Measurements from ENCODE around the gene MPPE1. TPM values are rescaled to one million over a fixed set of nuclear protein-coding genes. Genes with fewer than 3 reads are reported as not detected.
A peak's percentile ranks its signal among the peaks of the same experiment; 100 is the strongest.

Gene MPPE1
- total and polyA plus RNA-seq, 10 of the 15 experiments (the other 5 are each of a cell fraction or from before 2014, with no cell fraction given): 13.8 to 34.5 (median 27.6) TPM

DNA sequence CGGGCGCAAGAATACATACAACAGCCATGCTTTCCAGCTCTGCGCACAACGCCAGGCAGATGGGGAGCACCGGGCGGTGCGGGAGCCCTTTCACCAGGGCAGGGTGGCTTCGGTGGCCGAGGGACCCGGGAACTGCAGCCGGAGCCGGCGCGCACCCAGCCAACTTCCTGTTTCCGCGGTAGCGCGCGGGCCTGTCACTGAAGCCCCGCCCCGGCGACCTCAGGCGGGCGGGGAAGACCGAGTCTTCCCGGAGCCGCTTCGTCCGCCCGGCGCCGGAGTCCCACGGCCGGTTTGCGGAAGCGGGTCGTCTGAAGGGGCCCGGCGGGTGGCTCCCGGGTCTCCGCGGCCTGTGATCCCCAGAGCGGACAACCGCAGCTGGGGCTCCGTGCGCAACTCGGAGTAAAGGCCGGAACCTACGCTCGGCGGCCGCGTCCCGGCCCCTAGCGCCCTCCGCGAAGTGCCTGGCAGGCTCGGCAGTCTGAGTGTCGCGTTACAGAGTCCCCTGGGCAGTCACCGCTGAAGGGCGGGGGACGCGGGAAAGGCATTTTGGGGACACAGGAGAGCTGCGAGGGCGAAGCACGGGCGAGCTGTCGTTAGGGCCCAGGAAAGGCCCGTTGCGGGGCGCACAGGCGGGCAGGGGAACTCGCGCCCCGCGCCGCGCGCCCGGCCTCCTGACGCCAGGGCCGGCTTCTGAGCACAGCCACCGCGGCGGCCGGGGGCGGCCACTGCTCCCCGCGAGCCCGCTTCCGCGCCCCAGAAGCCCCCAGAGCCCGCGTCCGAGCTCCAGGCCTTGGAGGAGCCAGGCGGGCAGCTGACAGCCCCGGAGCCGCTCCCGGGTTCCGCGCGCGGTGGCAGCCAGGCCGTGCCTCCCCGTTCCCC lies at the start of gene MPPE1 (continued):
- peak; percentile 30 for TF ChIP-seq SP1 (IDR thresholded peaks at IDR 0.05; ENCODE audit: low read depth, low read length)
- TF ChIP-seq ZBTB11 (CRISPR knock-in tag; IDR thresholded peaks at IDR 0.05): no peak
- 0 out of 2 replicates have a peak, but pooled peaks have one; percentile 43 for TF ChIP-seq CHD2 (IDR thresholded peaks at IDR 0.05; ENCODE audit: borderline replicate concordance, low read depth, low read length)
- TF ChIP-seq CHD4 (IDR thresholded peaks at IDR 0.05): no peak
- TF ChIP-seq, protein P1, sequence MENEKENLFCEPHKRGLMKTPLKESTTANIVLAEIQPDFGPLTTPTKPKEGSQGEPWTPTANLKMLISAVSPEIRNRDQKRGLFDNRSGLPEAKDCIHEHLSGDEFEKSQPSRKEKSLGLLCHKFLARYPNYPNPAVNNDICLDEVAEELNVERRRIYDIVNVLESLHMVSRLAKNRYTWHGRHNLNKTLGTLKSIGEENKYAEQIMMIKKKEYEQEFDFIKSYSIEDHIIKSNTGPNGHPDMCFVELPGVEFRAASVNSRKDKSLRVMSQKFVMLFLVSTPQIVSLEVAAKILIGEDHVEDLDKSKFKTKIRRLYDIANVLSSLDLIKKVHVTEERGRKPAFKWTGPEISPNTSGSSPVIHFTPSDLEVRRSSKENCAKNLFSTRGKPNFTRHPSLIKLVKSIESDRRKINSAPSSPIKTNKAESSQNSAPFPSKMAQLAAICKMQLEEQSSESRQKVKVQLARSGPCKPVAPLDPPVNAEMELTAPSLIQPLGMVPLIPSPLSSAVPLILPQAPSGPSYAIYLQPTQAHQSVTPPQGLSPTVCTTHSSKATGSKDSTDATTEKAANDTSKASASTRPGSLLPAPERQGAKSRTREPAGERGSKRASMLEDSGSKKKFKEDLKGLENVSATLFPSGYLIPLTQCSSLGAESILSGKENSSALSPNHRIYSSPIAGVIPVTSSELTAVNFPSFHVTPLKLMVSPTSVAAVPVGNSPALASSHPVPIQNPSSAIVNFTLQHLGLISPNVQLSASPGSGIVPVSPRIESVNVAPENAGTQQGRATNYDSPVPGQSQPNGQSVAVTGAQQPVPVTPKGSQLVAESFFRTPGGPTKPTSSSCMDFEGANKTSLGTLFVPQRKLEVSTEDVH (IDR thresholded peaks at IDR 0.05; ENCODE audit: low read depth, partially characterized antibody): no peak
- no peak for TF ChIP-seq STAT3 (IDR thresholded peaks at IDR 0.05; ENCODE audit: low read depth, low read length)
- TF ChIP-seq EED (IDR thresholded peaks at IDR 0.05; ENCODE audit: low read depth): peak; percentile 30; the same call in 1 of the 2 replicates
- peak; percentile 53; the same call in 1 of the 2 replicates for TF ChIP-seq TCF7 (IDR thresholded peaks at IDR 0.05; ENCODE audit: borderline replicate concordance)
- TF ChIP-seq ZSCAN29 (IDR thresholded peaks at IDR 0.05): no peak
- TF ChIP-seq FOXK2 (IDR thresholded peaks at IDR 0.05): no peak; the same call in 1 of the 2 replicates
- TF ChIP-seq SREBF1 (IDR thresholded peaks at IDR 0.05; ENCODE audit: low read length): no peak
- TF ChIP-seq MTA2 (IDR thresholded peaks at IDR 0.05; ENCODE audit: low read depth): no peak
- TF ChIP-seq SPI1 (IDR thresholded peaks at IDR 0.05; ENCODE audit: borderline replicate concordance, insufficient read depth, low read depth, low read length): peak; percentile 74
- peak; percentile 67; the same call in 1 of the 2 replicates for TF ChIP-seq TAF1 (IDR thresholded peaks at IDR 0.05; ENCODE audit: borderline replicate concordance, low read depth, low read length)
- TF ChIP-seq ESRRA (IDR thresholded peaks at IDR 0.05; ENCODE audit: low read length): no peak
- TF ChIP-seq, protein P2, sequence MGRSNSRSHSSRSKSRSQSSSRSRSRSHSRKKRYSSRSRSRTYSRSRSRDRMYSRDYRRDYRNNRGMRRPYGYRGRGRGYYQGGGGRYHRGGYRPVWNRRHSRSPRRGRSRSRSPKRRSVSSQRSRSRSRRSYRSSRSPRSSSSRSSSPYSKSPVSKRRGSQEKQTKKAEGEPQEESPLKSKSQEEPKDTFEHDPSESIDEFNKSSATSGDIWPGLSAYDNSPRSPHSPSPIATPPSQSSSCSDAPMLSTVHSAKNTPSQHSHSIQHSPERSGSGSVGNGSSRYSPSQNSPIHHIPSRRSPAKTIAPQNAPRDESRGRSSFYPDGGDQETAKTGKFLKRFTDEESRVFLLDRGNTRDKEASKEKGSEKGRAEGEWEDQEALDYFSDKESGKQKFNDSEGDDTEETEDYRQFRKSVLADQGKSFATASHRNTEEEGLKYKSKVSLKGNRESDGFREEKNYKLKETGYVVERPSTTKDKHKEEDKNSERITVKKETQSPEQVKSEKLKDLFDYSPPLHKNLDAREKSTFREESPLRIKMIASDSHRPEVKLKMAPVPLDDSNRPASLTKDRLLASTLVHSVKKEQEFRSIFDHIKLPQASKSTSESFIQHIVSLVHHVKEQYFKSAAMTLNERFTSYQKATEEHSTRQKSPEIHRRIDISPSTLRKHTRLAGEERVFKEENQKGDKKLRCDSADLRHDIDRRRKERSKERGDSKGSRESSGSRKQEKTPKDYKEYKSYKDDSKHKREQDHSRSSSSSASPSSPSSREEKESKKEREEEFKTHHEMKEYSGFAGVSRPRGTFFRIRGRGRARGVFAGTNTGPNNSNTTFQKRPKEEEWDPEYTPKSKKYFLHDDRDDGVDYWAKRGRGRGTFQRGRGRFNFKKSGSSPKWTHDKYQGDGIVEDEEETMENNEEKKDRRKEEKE (IDR thresholded peaks at IDR 0.05): no peak
- TF ChIP-seq POLR2AphosphoS2 (IDR thresholded peaks at IDR 0.05; ENCODE audit: low read depth, low read length): peak; percentile 59; the same call in 1 of the 2 replicates
- no peak for TF ChIP-seq MYB (IDR thresholded peaks at IDR 0.05; ENCODE audit: borderline replicate concordance, low read depth, low read length)
- no peak for TF ChIP-seq FOS (IDR thresholded peaks at IDR 0.05; ENCODE audit: borderline replicate concordance, extremely low read depth, insufficient read length)
- peak; percentile 52 for TF ChIP-seq HDAC6 (IDR thresholded peaks at IDR 0.05; ENCODE audit: unreplicated experiment)

All from GM12878 (cell line).